NOMO-1 treated with dmso at 0.1 percent for 144 hours (cell line): ENCODE data around the gene LAX1.
"Not testable (repeated sequence)": the region's sequence is repeated elsewhere in the genome, so short reads cannot be mapped to it uniquely, and the experiment has no call there.

ENCODE experiments used
- DNase-seq: peaks from one replicate; lab custom pipeline; 2025; ENCODE audit not compliant: unreplicated experiment; lab: John Stamatoyannopoulos, UW

LAX1 gene

GRCh38 chr1:203765029-203765837 lies at the start of gene LAX1:
LAX1 (plus strand) TSS chr1:203765183; CDS start chr1:203765566, 383 bp downstream.
- no peak for DNase-seq

GRCh38 chr1:203717120-203717519 lies 47.9 kb upstream of the LAX1 start:
- no peak for DNase-seq

GRCh38 chr1:203720242-203720641 lies 44.7 kb upstream of the LAX1 start:
- DNase-seq = no peak

- no peak for DNase-seq
These were observed 42.1 kb upstream of the LAX1 start for GRCh38 chr1:203722909-203723308.

- DNase-seq = no peak
These were observed 38.5 kb upstream of the LAX1 start for GRCh38 chr1:203726417-203726867.

GRCh38 chr1:203733009-203733863 lies 31.7 kb upstream of the LAX1 start:
- no peak for DNase-seq

- DNase-seq = no peak
These were observed 22.5 kb upstream of the LAX1 start for GRCh38 chr1:203742436-203742835.

- no peak for DNase-seq
These were observed 21.9 kb upstream of the LAX1 start for GRCh38 chr1:203743091-203743571.

GRCh38 chr1:203744075-203744972 lies 20.7 kb upstream of the LAX1 start:
- DNase-seq = no peak

- DNase-seq = no peak
These were observed 18.7 kb upstream of the LAX1 start for GRCh38 chr1:203746281-203746680.

GRCh38 chr1:203751051-203751450 lies 13.9 kb upstream of the LAX1 start:
- no peak for DNase-seq

GRCh38 chr1:203751618-203752361 lies 13.2 kb upstream of the LAX1 start:
- not testable (repeated sequence) for DNase-seq

- DNase-seq = no peak
These were observed 10.5 kb upstream of the LAX1 start for GRCh38 chr1:203754455-203754864.

- DNase-seq = no peak
These were observed 8.9 kb upstream of the LAX1 start for GRCh38 chr1:203756036-203756435.

- DNase-seq = not testable (repeated sequence)
These were observed 6.2 kb upstream of the LAX1 start for GRCh38 chr1:203758749-203759148.

- no peak for DNase-seq
These were observed 4.5 kb upstream of the LAX1 start for GRCh38 chr1:203760506-203760905.

- not testable (repeated sequence) for DNase-seq
These were observed 3.0 kb upstream of the LAX1 start for GRCh38 chr1:203761958-203762357.

GRCh38 chr1:203763505-203763904 lies 1.5 kb upstream of the LAX1 start:
- DNase-seq = no peak

- no peak for DNase-seq
These were observed 616 bp upstream of the LAX1 start for GRCh38 chr1:203764105-203765028.
